HepG2 (cell line): Measurements from ENCODE around the gene ZNRD2. TPM values are rescaled to one million over a fixed set of nuclear protein-coding genes. Genes with fewer than 3 reads are reported as not detected.

Source experiments
- AKAP8 ChIP-seq: sonication (generic); formaldehyde crosslinking; IDR thresholded peaks from 2 replicates; pipeline ENCODE4 v1.5.1; 2020; ENCODE audit warnings: mild to moderate bottlenecking, missing genetic modification reagents
- ARID2 ChIP-seq: sonication (generic); formaldehyde crosslinking; IDR thresholded peaks from 2 replicates; pipeline ENCODE4 v1.8.1; 2022; ENCODE audit warnings: mild to moderate bottlenecking, missing genetic modification reagents, borderline replicate concordance
- HDAC6 ChIP-seq: fragments of 200-600 bp; sonication (generic); IDR thresholded peaks from 2 replicates; pipeline ENCODE4 v1.7.0; 2017; ENCODE audit warnings: mild to moderate bottlenecking, antibody characterized with exemption, low read length, low read depth
- HNF4A ChIP-seq: sonication (generic); formaldehyde crosslinking; IDR thresholded peaks from 2 replicates; pipeline ENCODE4 v1.4.0; 2020; ENCODE audit warnings: missing genetic modification reagents
- LRRFIP1 ChIP-seq: sonication (generic); formaldehyde crosslinking; conservative IDR thresholded peaks from 2 replicates; pipeline ENCODE4 v1.4.0; 2020; ENCODE audit warnings: missing genetic modification reagents
- NFRKB ChIP-seq: fragments of 450-650 bp; IDR thresholded peaks from 2 replicates; pipeline ENCODE4 v1.6.1; 2017
- PRPF4 ChIP-seq: fragments of 200-400 bp; formaldehyde crosslinking; IDR thresholded peaks from 2 replicates; pipeline ENCODE4 v1.6.1; 2016; ENCODE audit warnings: low read length, low read depth; ENCODE audit not compliant: poor library complexity, severe bottlenecking
- RBM39 ChIP-seq: fragments of 200-400 bp; formaldehyde crosslinking; IDR thresholded peaks from one replicate; pipeline ENCODE4 v1.6.1; 2018; ENCODE audit warnings: antibody characterized with exemption, mild to moderate bottlenecking, low read depth, low read length; ENCODE audit not compliant: poor library complexity, severe bottlenecking
- SOX13 ChIP-seq, 3 experiments: fragments of 450-650 bp in 1 of 3; sonication (generic) in 1 of 3; formaldehyde crosslinking in 1 of 3; IDR thresholded peaks in 2 of 3; conservative IDR thresholded peaks in 1 of 3; 2 replicates each; pipeline versions ENCODE4 v1.5.0 to v1.6.1; 2016 to 2020; ENCODE audit warnings: antibody characterized with exemption in 1 of 3, mild to moderate bottlenecking in 1 of 3, missing compliant biosample characterization in 1 of 3, missing genetic modification reagents in 1 of 3, moderate library complexity in 1 of 3
- YY1 ChIP-seq: IDR thresholded peaks from 2 replicates; pipeline ENCODE4 v1.6.1; 2011; ENCODE audit warnings: low read length, low read depth, moderate library complexity, mild to moderate bottlenecking; ENCODE audit not compliant: insufficient read depth, insufficient replicate concordance
- ZC3H13 ChIP-seq: sonication (generic); formaldehyde crosslinking; IDR thresholded peaks from 2 replicates; pipeline ENCODE4 v1.8.1; 2023; ENCODE audit warnings: mild to moderate bottlenecking, missing genetic modification reagents, moderate library complexity
- ZFX ChIP-seq: sonication (generic); formaldehyde crosslinking; IDR thresholded peaks from 2 replicates; pipeline ENCODE4 v1.4.0; 2020; ENCODE audit warnings: mild to moderate bottlenecking, low read depth, missing genetic modification reagents, moderate library complexity
- ZNF329 ChIP-seq: sonication (generic); formaldehyde crosslinking; IDR thresholded peaks from 2 replicates; pipeline ENCODE4 v1.9.0; 2021; ENCODE audit warnings: low read depth, mild to moderate bottlenecking, missing genetic modification reagents
- ZNF644 ChIP-seq: IDR thresholded peaks from 2 replicates; pipeline ENCODE4 v1.6.1; 2016; ENCODE audit warnings: low read depth
- ZNF747 ChIP-seq: sonication (generic); formaldehyde crosslinking; IDR thresholded peaks from 2 replicates; pipeline ENCODE4 v1.8.1; 2023; ENCODE audit warnings: missing genetic modification reagents, mild to moderate bottlenecking, borderline replicate concordance
- polyA plus RNA-seq, 8 experiments: library from polyadenylated mRNA; depleted of rRNA in 3 of 8; stranded (reverse) in 7 of 8; unstranded in 1 of 8; fragments of >200 nt; fragmentation: Illumina TruSeq in 4 of 8; extraction: Trizol in 4 of 8; gene quantifications; 2 replicates each; pipeline versions ENCODE4 v1.2.1 to v1.2.3, GENCODE V29; 2011 to 2016; ENCODE audit warnings: low read depth in 4 of 8, missing spikeins in 1 of 8, mixed read lengths in 1 of 8; ENCODE audit not compliant: insufficient read depth in 1 of 8
- total RNA-seq, 5 experiments: library from RNA; depleted of rRNA; stranded (reverse); fragments of >200 nt; fragmentation: Illumina TruSeq; extraction: Trizol; gene quantifications; 2 replicates each; pipeline ENCODE4 v1.2.3, GENCODE V29; 2016; ENCODE audit warnings: low read depth in 1 of 5

The ZNRD2 gene
- total and polyA plus RNA-seq, 2 of the 13 experiments (the other 11 are each of a cell fraction or from before 2014, with no cell fraction given), result 29.2 to 34.0 TPM

GRCh38 chr11:65611758-65612603 is 41.7 kb downstream of the ZNRD2 start (continued):
- TF ChIP-seq HNF4A (CRISPR knock-in tag), result no peak
- TF ChIP-seq RBM39, result no peak
- peak; percentile 15; the same call in 1 of the 2 replicates for TF ChIP-seq ZFX (CRISPR knock-in tag)
- TF ChIP-seq ZNF329 (CRISPR knock-in tag), result peak; percentile 80; the same call in 1 of the 2 replicates
- no peak for TF ChIP-seq ARID2 (CRISPR knock-in tag)
- TF ChIP-seq ZC3H13 (CRISPR knock-in tag), result 0 out of 2 replicates have a peak, but pooled peaks have one; percentile 35
- no peak for TF ChIP-seq LRRFIP1 (CRISPR knock-in tag)
- no peak for TF ChIP-seq HDAC6
- TF ChIP-seq NFRKB, result no peak
- no peak for TF ChIP-seq SOX13 (IDR thresholded peaks at IDR 0.05)
- TF ChIP-seq SOX13 (CRISPR knock-in tag; conservative IDR thresholded peaks at IDR 0.05 in 1 of 2, IDR thresholded peaks at IDR 0.05 in 1 of 2), result no peak
- TF ChIP-seq ZNF747 (CRISPR knock-in tag), result 0 out of 2 replicates have a peak, but pooled peaks have one; percentile 10
- TF ChIP-seq AKAP8 (CRISPR knock-in tag), result no peak
- TF ChIP-seq YY1, result no peak
- TF ChIP-seq PRPF4, result no peak
- no peak for TF ChIP-seq ZNF644
- TF ChIP-seq, all 625 proteins: peak for 6
